ENCODE results near the gene MIA2. TPM values are rescaled to one million over a fixed set of nuclear protein-coding genes. Genes with fewer than 3 reads are reported as not detected.

Gene MIA2
- total and polyA plus RNA-seq, 9 of the 15 experiments (the other 6 are each of a cell fraction or from before 2014, with no cell fraction given) = 6.0 to 21.8 (median 12.8) TPM

DNA sequence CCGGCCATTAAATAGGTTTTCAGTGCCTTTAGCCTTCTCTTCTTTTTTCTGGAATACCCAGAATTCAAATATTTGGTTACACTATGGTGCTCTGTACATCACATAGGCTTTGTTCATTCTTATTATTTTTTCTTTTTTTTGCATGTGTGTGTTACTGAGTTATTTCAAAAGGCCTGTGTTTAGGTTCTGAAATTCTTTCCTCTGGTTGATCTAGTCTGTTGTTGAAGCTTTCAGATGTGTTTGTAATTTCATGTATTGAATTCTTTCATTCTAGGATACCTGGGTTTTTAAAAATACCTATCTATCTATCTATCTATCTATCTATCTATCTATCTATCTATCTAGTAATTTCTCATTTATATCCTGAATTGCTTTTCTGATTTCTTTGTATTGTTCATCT lies 131.6 kb downstream of the MIA2 start:
- Histone ChIP-seq H3K4me3 (no peak overlapping the region), H3K9me3 (replicated peaks; ENCODE audit: control insufficient read depth, insufficient read depth, low read depth, low read length) (no peaks in the 10 kb centered on the region), H4K20me1 (replicated peaks; ENCODE audit: control insufficient read depth, insufficient read depth, low read length) (no peaks in the 10 kb centered on the region), H3K79me2 (ENCODE audit: control insufficient read depth, insufficient read depth, low read length) (no peaks in the 10 kb centered on the region), H3K27me3 (ENCODE audit: control insufficient read depth in 2 of 2, insufficient read depth in 2 of 2, low read length in 2 of 2) (no peaks in the 10 kb centered on the region), H2AFZ (ENCODE audit: low read depth, low read length) (no peak overlapping the region), H3K36me3 (ENCODE audit: control insufficient read depth, insufficient read depth, low read length) (no peaks in the 10 kb centered on the region), H3K4me2 (ENCODE audit: insufficient read depth, low read length) (no peak overlapping the region), H3K4me1 (replicated peaks in 1 of 2; ENCODE audit: control insufficient read depth in 2 of 2, insufficient read depth in 2 of 2, low read length in 2 of 2) (no peaks in the 10 kb centered on the region; a peak in 1 of 5 replicates), H3K27ac (ENCODE audit: extremely low read depth, low read depth, low read length) (no peak overlapping the region), H3K9ac (ENCODE audit: insufficient read depth in 1 of 2, low read depth in 2 of 2, low read length in 2 of 2) (no peak overlapping the region), H3K9me1 (ENCODE audit: control insufficient read depth, insufficient read depth, low read length) (no peaks in the 10 kb centered on the region)
- intact Hi-C loops (cut with micrococcal nuclease) = loop anchor here (5.0 kb wide), 1 partner anchor 258 kb away; no protein-coding TSS in a partner anchor
- DNase-seq (ENCODE audit: extremely low read depth in 1 of 4, low spot score in 3 of 4) (no peak), ATAC-seq (no peak), FAIRE-seq (no peak)
- ChIA-PET CTCF (ENCODE audit: low intra/inter-chr PET ratio) (no interaction called here), POLR2A (no interaction called here)
- in situ Hi-C loops (cut with MboI) = loop anchor here (10.0 kb wide), 1 partner anchor 251 kb away; the partner anchor contains the start of gene GEMIN2
- BruUV-seq (replicated peaks) = no TSS peak
- 38% methylated on average over 1 of the region's 1 CpG for WGBS (ENCODE audit: insufficient coverage, low coverage, missing lambda C conversion rate)
- TF ChIP-seq ZNF696 (CRISPR knock-in tag; conservative IDR thresholded peaks at IDR 0.05) (no peak), ZFPM2 (CRISPR knock-in tag; IDR thresholded peaks at IDR 0.05) (no peak), ETV1 (tag; conservative IDR thresholded peaks at IDR 0.05; ENCODE audit: low read depth) (no peak), RBM34 (IDR thresholded peaks at IDR 0.05; ENCODE audit: borderline replicate concordance, insufficient read depth, low read length) (no peak), MAFG (tag; conservative IDR thresholded peaks at IDR 0.05) (no peak), ZNF592 (IDR thresholded peaks at IDR 0.05) (no peak), SIRT6 (IDR thresholded peaks at IDR 0.05; ENCODE audit: low read depth, low read length) (no peak)
